Immature natural killer cell (primary cell): Measurements from ENCODE around the gene ENPP6. TPM values are rescaled to one million over a fixed set of nuclear protein-coding genes. Genes with fewer than 3 reads are reported as not detected.

Source experiments
- DNase-seq, 3 donors: peaks; one replicate each; pipeline ENCODE4 v3.0.0; 2022; ENCODE audit warnings: mixed read lengths in 1 of 3
- H3K27ac Mint-ChIP-seq, 6 donors: one replicate each; pipeline ENCODE4 v1.8.0; 2020; ENCODE audit warnings: mixed read lengths in 6 of 6, mild to moderate bottlenecking in 5 of 6, inconsistent platforms in 4 of 6, moderate library complexity in 3 of 6
- H3K27me3 Mint-ChIP-seq, 3 donors: one replicate each; pipeline ENCODE4 v1.8.0; 2020 to 2021; ENCODE audit warnings: low read depth in 3 of 3, mild to moderate bottlenecking in 3 of 3, mixed read lengths in 3 of 3, moderate library complexity in 3 of 3, inconsistent platforms in 1 of 3
- H3K36me3 Mint-ChIP-seq, 3 donors: one replicate each; pipeline ENCODE4 v1.8.0; 2020; ENCODE audit warnings: mixed read lengths in 3 of 3, inconsistent platforms in 2 of 3, mild to moderate bottlenecking in 2 of 3
- H3K4me1 Mint-ChIP-seq, 2 donors: one replicate each; pipeline ENCODE4 v1.8.0; 2020; ENCODE audit warnings: inconsistent platforms in 2 of 2, mild to moderate bottlenecking in 2 of 2, mixed read lengths in 2 of 2, moderate library complexity in 1 of 2
- H3K4me3 Mint-ChIP-seq, 5 donors: one replicate each; pipeline ENCODE4 v1.8.0; 2020; ENCODE audit warnings: mild to moderate bottlenecking in 5 of 5, mixed read lengths in 5 of 5, inconsistent platforms in 3 of 5, moderate library complexity in 3 of 5
- H3K9me3 Mint-ChIP-seq, 6 donors: one replicate each; pipeline ENCODE4 v1.8.0; 2020; ENCODE audit warnings: mild to moderate bottlenecking in 6 of 6, mixed read lengths in 6 of 6, inconsistent platforms in 4 of 6, moderate library complexity in 3 of 6
- polyA plus RNA-seq, 3 donors: library from polyadenylated mRNA; unstranded; fragments of 300-500 nt; fragmentation: Illumina TruSeq; gene quantifications; one replicate each; pipeline ENCODE4 v1.2.3, GENCODE V29; 2021

The ENPP6 gene
- polyA plus RNA-seq, 3 donors from 2014 or later = 0.13 to 0.20 TPM; not detected in 1

DNA sequence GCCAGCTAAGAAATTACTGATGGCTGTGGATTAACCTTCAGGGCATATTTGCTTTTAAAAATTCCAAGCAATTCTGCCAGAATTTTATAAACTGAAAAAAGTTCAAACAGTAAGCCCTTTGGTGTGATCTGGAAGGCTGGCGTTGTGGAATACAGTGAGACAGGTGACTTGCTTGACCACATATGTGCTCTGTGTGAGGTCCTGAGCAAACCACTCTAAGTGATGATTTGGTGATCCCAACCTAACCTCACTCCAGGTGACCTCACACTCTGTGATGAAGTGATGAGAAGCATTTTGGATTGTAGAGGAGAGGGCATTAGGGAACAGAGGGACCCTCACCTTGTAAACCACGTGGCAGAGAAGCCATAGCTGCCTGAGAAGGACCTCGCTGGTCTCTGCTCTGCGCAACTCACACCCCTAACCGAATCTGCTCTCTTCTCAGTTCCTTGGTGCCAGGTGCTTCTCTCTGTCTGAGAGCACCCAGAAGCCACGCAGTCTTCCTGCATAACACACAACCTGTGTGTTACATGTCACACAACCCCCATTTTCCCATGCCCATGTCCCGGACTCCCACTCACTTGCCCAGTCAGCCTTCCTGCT lies 106.3 kb downstream of the ENPP6 start:
- H3K4me1 Mint-ChIP-seq = no peaks in the 10 kb centered on the region
- peaks cover 4 to 11% (median 8%) of the 10 kb centered on the region in 3 donors for H3K27me3 Mint-ChIP-seq
- no peaks in the 10 kb centered on the region for H3K9me3 Mint-ChIP-seq
- DNase-seq = no peak
- no peaks in the 10 kb centered on the region for H3K36me3 Mint-ChIP-seq
- H3K27ac Mint-ChIP-seq = no peak overlapping the region
- no peak overlapping the region for H3K4me3 Mint-ChIP-seq

DNA sequence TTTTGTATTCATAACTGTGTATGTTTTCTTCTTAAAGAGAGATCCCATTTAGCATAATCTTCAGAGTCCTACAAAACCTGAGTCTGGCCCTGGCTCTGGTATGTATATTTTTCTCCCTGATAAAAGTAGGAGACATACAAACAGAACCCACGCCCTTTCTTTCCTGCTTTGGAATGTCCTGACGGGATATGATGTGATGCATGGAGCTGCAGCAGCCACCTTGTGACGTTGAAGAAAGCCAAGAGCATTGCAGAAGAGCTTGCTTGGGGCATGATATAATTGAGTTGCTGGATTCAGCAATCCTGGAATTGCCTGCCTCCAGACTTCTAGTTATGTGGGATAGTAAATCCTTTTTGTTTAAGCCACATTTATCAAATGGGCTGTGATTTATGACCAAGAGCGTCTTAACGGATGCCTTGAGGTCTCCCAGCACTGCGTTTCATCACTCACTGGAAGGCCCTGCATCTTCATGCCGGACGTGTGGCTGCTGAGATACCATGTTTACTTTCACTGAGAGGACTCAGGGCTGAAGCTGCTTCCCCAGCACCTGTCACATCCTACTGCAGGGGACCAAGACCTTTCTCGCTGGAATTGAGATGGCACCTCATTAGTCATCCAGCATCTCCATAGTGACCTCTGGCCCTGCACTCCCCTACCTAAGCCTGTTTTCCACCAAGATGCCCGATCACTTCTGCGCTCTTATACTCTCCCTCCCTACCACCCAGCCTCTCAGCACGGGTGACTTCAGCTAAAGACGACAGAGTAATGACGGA lies 107.0 kb downstream of the ENPP6 start:
- Mint-ChIP-seq H3K4me1 (no peaks in the 10 kb centered on the region), H3K4me3 (no peak overlapping the region), H3K27me3 (peaks cover 4 to 11% (median 8%) of the 10 kb centered on the region in 3 donors)

DNA sequence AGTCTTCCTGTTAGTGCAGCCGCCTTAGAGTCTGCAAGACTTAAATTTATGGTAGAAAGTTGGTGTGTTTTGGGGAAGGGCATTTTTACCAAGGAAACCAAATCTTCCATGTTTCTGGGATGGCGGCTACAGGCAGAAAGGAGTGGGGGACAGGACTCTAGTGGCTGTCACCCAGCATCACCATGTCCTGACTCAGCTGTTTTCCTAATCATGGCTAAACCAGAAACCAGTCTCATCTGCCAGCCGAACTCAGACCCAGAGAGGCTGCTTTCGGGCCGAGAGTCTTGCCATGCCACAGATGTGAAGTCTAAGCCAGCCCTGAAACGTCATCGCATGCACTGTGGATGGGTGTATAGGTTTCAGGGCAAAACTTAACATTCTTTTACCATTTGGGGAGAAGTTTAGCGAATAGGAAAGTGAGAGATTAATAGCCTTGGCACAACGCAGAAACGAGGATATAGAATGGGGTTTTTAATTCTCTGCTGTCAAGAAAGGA lies 109.6 kb downstream of the ENPP6 start:
- Mint-ChIP-seq H3K4me3 (no peak overlapping the region), H3K4me1 (no peaks in the 10 kb centered on the region), H3K27me3 (peaks cover 3 to 13% (median 5%) of the 10 kb centered on the region in 3 donors), H3K27ac (no peak overlapping the region), H3K9me3 (no peaks in the 10 kb centered on the region), H3K36me3 (no peaks in the 10 kb centered on the region)
- DNase-seq = no peak

More for the DNA sequence above, 107.0 kb downstream of the ENPP6 start:
- H3K9me3 Mint-ChIP-seq = no peaks in the 10 kb centered on the region
- H3K27ac Mint-ChIP-seq = no peak overlapping the region
- H3K36me3 Mint-ChIP-seq = no peaks in the 10 kb centered on the region
- no peak for DNase-seq

DNA sequence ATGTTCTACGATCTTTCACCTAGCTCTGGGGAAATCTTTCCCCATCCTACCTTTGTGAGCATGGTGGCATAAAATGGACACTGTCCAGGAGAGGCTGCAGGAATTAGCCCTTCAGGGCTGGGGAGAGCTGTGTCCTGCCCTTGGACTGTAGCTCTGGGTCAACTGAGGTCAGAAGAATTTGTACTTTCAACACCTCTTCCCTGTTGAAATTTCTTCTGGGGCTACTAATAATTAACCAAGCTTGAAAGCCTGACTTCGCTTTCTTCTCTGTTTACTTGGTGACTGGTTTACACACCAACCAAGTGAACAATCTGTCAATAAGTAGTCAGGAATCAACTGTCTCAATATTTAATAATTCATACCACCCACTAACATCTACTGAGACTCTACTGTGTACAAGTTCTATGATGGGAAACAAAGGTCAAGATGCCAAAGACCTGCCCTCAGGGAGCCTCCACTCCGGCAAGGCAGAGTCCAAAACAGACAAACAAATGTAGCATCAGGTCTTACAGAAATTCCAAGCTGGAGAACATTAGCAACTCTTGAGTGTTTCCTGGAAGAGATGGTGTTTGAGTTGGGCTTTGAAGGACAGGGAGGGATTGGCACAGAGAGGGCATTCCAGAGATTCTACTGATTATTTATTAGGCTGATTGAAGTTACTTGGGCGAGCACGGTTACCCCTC lies 113.1 kb downstream of the ENPP6 start:
- DNase-seq = no peak
- Mint-ChIP-seq H3K9me3 (no peaks in the 10 kb centered on the region), H3K27ac (no peak overlapping the region), H3K36me3 (no peaks in the 10 kb centered on the region), H3K4me1 (peaks cover 0 to 1% of the 10 kb centered on the region in 2 donors), H3K4me3 (no peak overlapping the region), H3K27me3 (peaks cover 0 to 7% (median 3%) of the 10 kb centered on the region in 3 donors)

DNA sequence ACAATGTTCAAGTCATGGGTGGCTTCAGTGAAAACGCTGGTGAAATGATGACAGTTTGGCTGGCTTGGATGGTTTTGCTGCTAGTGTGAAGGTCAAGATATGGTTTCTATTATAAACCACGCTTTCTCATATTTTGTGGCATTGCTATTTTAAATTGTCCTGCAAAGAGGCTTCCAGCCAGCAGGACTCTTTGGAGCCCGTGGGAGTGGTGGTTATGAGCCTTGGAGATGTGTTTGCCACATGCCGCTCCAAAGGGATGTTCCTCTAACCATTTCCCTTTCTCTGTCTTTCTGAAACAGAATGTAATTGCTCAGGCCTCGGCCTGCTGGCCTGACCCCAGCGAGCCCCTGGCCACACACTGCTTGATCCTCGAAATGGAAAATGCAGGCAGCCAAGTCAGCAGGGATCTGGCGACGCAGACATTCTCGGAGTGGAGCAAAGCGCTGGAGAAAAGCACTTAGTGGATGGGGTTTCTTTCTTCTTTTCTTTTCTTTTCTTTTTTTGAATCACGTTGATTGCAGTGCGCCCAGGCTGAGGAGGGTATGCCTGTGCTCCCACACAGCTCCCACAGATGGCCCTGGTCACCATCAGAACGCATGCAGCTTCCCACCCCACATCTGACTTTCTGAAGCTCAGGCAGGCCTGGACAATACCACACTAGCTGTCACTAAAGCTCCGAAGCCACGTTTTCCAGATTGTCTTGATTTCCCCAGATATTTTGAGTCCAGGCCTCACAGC lies 114.0 kb downstream of the ENPP6 start:
- H3K27ac Mint-ChIP-seq = no peak overlapping the region

DNA sequence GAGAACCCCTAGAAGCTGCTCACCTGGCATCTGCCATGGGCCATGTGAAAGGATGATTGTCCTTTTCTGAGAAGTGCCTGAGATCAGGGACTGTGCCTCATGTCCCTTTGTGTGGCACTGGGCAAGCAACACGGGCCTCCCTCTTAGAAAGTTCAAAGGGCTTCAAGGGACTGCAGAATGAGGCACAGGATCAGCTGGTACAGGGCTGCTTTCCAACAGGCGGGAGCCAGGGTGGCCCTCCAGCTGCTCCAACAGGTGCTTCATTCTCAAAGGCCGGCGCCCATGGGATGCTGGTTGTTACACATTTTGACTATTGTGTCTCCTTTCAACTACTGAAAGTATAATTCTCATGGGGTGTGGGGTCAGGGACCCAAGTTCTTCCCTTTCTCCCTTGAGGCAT lies 114.7 kb downstream of the ENPP6 start:
- no peak for DNase-seq
- Mint-ChIP-seq H3K4me1 (peaks cover 0 to 1% of the 10 kb centered on the region in 2 donors), H3K4me3 (no peak overlapping the region), H3K27me3 (peaks cover 0 to 4% (median 1%) of the 10 kb centered on the region in 3 donors), H3K27ac (no peak overlapping the region), H3K9me3 (no peaks in the 10 kb centered on the region), H3K36me3 (no peaks in the 10 kb centered on the region)

More for the DNA sequence above, 114.0 kb downstream of the ENPP6 start:
- Mint-ChIP-seq H3K36me3 (no peaks in the 10 kb centered on the region), H3K9me3 (no peaks in the 10 kb centered on the region), H3K4me1 (peaks cover 0 to 1% of the 10 kb centered on the region in 2 donors), H3K4me3 (no peak overlapping the region), H3K27me3 (peaks cover 0 to 7% (median 3%) of the 10 kb centered on the region in 3 donors)
- no peak for DNase-seq

DNA sequence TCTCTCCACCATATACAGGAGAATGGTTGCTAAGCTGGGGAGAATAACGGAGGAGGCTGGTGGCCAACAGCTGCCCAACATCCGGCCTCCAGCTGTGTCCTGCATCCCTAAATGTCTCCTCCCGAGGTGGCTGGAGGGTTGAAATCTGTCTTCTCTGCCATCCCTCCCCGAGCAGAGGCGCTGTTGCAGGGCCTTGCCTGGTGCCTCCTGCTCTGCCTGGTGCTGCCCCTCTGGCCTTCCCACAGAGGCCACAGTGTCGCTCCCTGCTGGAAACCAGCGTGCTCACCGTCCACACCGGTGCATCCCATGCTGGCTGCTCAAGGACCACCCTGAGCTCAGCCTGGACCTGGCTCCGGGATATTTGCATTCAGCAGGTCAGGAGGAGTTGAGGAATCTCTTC lies 115.2 kb downstream of the ENPP6 start:
- no peak overlapping the region for H3K27ac Mint-ChIP-seq
- H3K4me1 Mint-ChIP-seq = peaks cover 2 to 4% of the 10 kb centered on the region in 2 donors
- no peaks in the 10 kb centered on the region for H3K9me3 Mint-ChIP-seq
- H3K36me3 Mint-ChIP-seq = no peaks in the 10 kb centered on the region
- H3K27me3 Mint-ChIP-seq = peaks cover 0 to 4% (median 1%) of the 10 kb centered on the region in 3 donors
- no peak for DNase-seq
- H3K4me3 Mint-ChIP-seq = no peak overlapping the region

DNA sequence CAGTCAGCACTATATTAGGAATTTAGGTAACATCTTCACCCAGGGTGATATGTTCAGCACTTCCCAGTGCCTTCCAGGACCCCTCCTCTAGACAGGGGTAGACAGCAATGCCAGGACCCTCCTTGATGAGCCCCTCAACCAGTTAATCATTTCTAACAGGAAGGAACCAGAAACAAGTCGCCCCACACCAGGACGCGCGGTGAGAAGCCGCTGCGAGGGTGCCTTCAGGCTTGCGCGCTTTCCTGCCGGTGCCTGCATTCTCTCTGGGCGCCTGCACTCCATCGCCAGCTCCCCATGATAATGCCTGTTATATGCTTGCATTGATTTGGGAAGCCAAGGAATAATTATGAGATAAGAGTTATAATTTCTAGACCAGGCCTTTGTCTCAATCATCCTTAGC lies 116.0 kb downstream of the ENPP6 start:
- no peak overlapping the region for H3K4me3 Mint-ChIP-seq
- H3K27ac Mint-ChIP-seq = no peak overlapping the region
- DNase-seq = no peak
- H3K36me3 Mint-ChIP-seq = no peaks in the 10 kb centered on the region
- H3K27me3 Mint-ChIP-seq = peaks cover 0 to 4% (median 3%) of the 10 kb centered on the region in 3 donors
- H3K4me1 Mint-ChIP-seq = peaks cover 6 to 11% of the 10 kb centered on the region in 2 donors
- H3K9me3 Mint-ChIP-seq = no peaks in the 10 kb centered on the region

DNA sequence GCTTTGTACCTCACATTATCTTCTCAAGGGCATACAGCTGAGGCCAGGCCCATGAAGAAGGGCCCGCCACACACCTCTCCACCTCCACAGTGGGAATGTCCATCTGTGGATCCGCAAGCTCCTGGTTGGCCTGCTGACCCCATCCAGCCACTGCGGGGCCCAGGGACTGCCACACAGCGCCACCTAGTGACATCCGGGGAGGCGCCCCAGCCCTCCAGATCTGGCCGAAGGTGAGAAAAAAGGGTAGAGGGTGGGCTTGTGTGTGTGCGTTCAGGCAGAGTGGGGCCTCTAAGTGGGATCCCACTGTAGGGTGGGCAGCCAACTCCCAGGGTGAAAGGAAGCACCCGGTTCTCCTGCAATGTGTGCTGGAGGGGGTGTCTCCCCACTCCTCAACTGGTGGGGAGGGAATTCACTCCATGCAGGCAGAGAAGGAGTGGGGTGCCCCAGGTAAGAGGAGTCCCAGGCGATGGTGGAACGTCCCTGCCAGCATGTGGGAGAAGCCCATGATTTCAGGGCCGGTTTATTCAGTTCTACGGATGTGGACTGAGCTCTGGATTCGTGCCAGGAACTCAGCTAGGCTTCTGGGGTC lies 117.3 kb downstream of the ENPP6 start:
- no peaks in the 10 kb centered on the region for H3K36me3 Mint-ChIP-seq
- DNase-seq = peak in 1 of 3 donors; percentile 10
- H3K27ac Mint-ChIP-seq = no peak overlapping the region
- peaks cover 6 to 11% of the 10 kb centered on the region in 2 donors for H3K4me1 Mint-ChIP-seq
- peaks cover 0 to 6% (median 3%) of the 10 kb centered on the region in 3 donors for H3K27me3 Mint-ChIP-seq
- no peak overlapping the region for H3K4me3 Mint-ChIP-seq
- no peaks in the 10 kb centered on the region for H3K9me3 Mint-ChIP-seq

DNA sequence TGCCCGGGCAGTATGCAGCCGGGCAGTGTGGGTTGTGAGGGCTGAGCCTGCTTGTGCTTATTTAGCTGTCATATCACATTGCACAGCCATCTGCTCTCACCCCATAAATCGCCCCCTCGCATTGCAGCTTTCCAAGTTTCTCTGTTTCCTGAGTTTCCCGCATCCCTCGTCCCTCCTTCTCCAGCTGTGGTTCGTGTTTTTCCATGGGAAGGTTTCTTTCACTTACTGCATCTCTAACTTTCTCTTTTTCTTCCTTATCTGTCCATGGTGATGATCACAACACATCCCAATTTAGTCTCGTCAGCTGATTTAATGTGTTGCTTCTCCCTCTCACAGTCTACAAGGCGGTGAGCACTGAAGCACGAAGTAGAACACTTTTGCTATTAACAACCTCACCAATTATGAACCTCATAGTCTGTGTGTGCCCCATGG lies 118.1 kb downstream of the ENPP6 start:
- peak overlapping the region in 1 of 5 donors; percentile 3 for H3K4me3 Mint-ChIP-seq
- no peak for DNase-seq
- peaks cover 6 to 11% of the 10 kb centered on the region in 2 donors for H3K4me1 Mint-ChIP-seq
- no peaks in the 10 kb centered on the region for H3K36me3 Mint-ChIP-seq
- peaks cover 0 to 6% (median 4%) of the 10 kb centered on the region in 3 donors for H3K27me3 Mint-ChIP-seq
- H3K9me3 Mint-ChIP-seq = no peaks in the 10 kb centered on the region
- no peak overlapping the region for H3K27ac Mint-ChIP-seq

DNA sequence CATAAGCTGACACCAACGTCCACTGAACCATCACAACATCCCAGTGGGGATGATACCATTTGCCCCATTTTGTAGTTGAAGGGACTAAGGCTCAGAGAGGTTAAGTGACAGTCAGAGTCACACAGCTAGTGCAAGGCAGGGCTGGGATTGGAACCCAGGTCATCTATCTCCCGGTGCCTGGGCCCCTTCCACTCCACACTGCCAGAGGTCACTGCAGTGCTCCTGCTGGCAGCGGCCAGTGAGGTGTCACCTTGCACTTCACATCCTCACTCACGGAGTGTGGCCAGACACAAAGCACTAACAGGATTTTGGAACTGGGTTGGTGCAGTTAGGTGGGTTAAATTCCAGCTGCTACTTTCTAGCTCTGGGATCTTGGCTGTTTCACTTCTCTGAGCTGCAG lies 118.7 kb downstream of the ENPP6 start:
- DNase-seq = no peak
- Mint-ChIP-seq H3K4me3 (no peak overlapping the region), H3K4me1 (peaks cover 6 to 11% of the 10 kb centered on the region in 2 donors), H3K27ac (no peak overlapping the region), H3K9me3 (no peaks in the 10 kb centered on the region), H3K27me3 (peaks cover 0 to 6% (median 4%) of the 10 kb centered on the region in 3 donors), H3K36me3 (no peaks in the 10 kb centered on the region)

DNA sequence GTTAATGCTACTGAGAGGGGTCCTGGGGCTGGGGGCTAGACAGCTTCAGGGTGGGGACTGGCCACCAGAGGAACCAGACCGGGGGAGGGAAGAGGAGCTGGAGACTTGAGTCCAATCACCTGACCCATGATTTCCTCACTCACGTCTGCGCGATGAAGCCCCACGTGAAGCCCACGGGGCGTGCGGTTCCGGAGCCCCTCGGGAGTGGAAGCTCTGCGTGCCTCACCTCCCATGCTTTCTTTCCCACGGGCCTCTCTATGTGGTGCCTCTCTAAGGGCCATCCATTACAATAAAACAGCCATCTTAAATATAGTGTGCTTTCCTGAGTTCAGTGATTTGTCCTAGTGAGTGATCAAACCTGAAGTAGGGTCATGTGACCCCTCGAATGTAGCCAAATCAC lies 119.9 kb downstream of the ENPP6 start:
- Mint-ChIP-seq H3K36me3 (no peaks in the 10 kb centered on the region), H3K4me1 (peaks cover 6 to 11% of the 10 kb centered on the region in 2 donors), H3K27me3 (peaks cover 0 to 6% (median 4%) of the 10 kb centered on the region in 3 donors), H3K4me3 (peak overlapping the region in 2 of 5 donors; percentile 51 to 79), H3K27ac (peak overlapping the region in 1 of 6 donors; percentile 7), H3K9me3 (no peaks in the 10 kb centered on the region)
- no peak for DNase-seq

DNA sequence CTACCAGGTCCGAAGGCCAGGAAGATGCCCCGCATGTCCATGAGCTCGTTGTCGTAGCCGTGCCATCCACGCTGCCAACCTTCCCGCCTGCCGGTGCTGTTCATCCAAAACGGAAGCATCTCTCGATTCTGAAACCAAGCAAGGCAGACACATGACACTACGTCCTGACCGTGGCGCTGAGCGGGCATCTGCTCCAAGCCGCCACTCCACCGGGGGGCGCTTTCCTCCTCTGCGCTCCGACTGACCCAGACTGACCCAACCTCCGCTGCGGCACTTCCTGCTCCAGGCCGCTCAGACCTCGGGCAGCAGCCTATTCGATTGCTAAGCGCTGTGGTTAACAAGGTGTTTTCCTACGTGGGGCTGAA lies 120.5 kb downstream of the ENPP6 start:
- no peaks in the 10 kb centered on the region for H3K36me3 Mint-ChIP-seq
- H3K27me3 Mint-ChIP-seq = peaks cover 0 to 6% (median 4%) of the 10 kb centered on the region in 3 donors
- H3K9me3 Mint-ChIP-seq = no peaks in the 10 kb centered on the region
- H3K27ac Mint-ChIP-seq = peak overlapping the region in 3 of 6 donors; percentile 7 to 56 (median 51)
- peak overlapping the region; percentile 51 to 87 (median 79) for H3K4me3 Mint-ChIP-seq
- H3K4me1 Mint-ChIP-seq = peaks cover 6 to 11% of the 10 kb centered on the region in 2 donors
- DNase-seq = peak; percentile 5 to 26 (median 13)
